SK-N-MC (cell line): ENCODE measurements around the gene LYSMD4.
"Not testable (repeated sequence)": the region's sequence is repeated elsewhere in the genome, so short reads cannot be mapped to it uniquely, and the experiment has no call there.

Experiments
- DNase-seq: peaks from one replicate; pipeline ENCODE4 v3.0.0-alpha.2; 2011; ENCODE audit warnings: low read depth, low spot score
- H3K27ac ChIP-seq: fragments of 200-600 bp; sonication (generic); 2 replicates; pipeline ENCODE4 v1.5.1; 2016; ENCODE audit warnings: mixed run types
- H3K36me3 ChIP-seq: fragments of 200-600 bp; sonication (generic); 2 replicates; pipeline ENCODE4 v1.6.1; 2017; ENCODE audit warnings: antibody characterized with exemption, low read length, mixed read lengths; ENCODE audit not compliant: insufficient read depth
- H3K4me3 ChIP-seq: fragments of 200-600 bp; sonication (generic); 2 replicates; pipeline ENCODE4 v1.5.1; 2016
- H3K9ac ChIP-seq: fragments of 200-600 bp; sonication (generic); 2 replicates; pipeline ENCODE4 v1.8.0; 2017; ENCODE audit warnings: mixed run types, mixed read lengths; ENCODE audit not compliant: insufficient read length
- H3K9me3 ChIP-seq: fragments of 200-600 bp; sonication (generic); 2 replicates; pipeline ENCODE4 v1.6.1; 2017; ENCODE audit warnings: low read depth, mild to moderate bottlenecking, antibody characterized with exemption, low read length, moderate library complexity, mixed read lengths
- EZH2 ChIP-seq: fragments of 200-600 bp; sonication (generic); IDR thresholded peaks from one replicate; pipeline ENCODE4 v1.6.1; 2017; ENCODE audit warnings: antibody characterized with exemption
- FOXP2 ChIP-seq: optimal IDR thresholded peaks from 2 replicates; pipeline ENCODE3; 2011; ENCODE audit warnings: mild to moderate bottlenecking, moderate library complexity; ENCODE audit not compliant: insufficient read depth; ENCODE audit errors: extremely low read length, control extremely low read depth
- POLR2AphosphoS5 ChIP-seq: IDR thresholded peaks from 2 replicates; pipeline ENCODE4 v1.6.1; 2012; ENCODE audit warnings: mild to moderate bottlenecking, low read depth, low read length, borderline replicate concordance

Gene LYSMD4

GRCh38 chr15:99733268-99734039 lies at the start of gene LYSMD4:
LYSMD4 (minus strand) TSS chr15:99733437; CDS start chr15:99731999, 1,438 bp downstream.
- peak within 1 kb of the TSS; percentile 89 for H3K9ac ChIP-seq
- peak within 1 kb of the TSS; percentile 86 for H3K4me3 ChIP-seq
- no peaks in the 10 kb centered on the region for H3K9me3 ChIP-seq
- peak; percentile 56 for DNase-seq
- TF ChIP-seq POLR2AphosphoS5 (peak; percentile 88), FOXP2 (no peak)
- peak within 1 kb of the TSS; percentile 77 for H3K27ac ChIP-seq
- H3K36me3 ChIP-seq: no peaks in the 10 kb centered on the region

GRCh38 chr15:99782029-99782428 lies 48.8 kb upstream of the LYSMD4 start:
- not testable (repeated sequence) for H3K9me3 ChIP-seq, H3K9ac ChIP-seq, H3K4me3 ChIP-seq, H3K27ac ChIP-seq, DNase-seq, H3K36me3 ChIP-seq

- no peak overlapping the region for H3K4me3 ChIP-seq
- H3K27ac ChIP-seq: no peak overlapping the region
- no peak for TF ChIP-seq POLR2AphosphoS5
- TF ChIP-seq EZH2: no peak
- TF ChIP-seq FOXP2: no peak
- no peak for DNase-seq
- no peaks in the 10 kb centered on the region for H3K9me3 ChIP-seq
- H3K9ac ChIP-seq: no peak overlapping the region
- H3K36me3 ChIP-seq: no peaks in the 10 kb centered on the region
These were observed 43.9 kb upstream of the LYSMD4 start for GRCh38 chr15:99777144-99777543.

- no peaks in the 10 kb centered on the region for H3K36me3 ChIP-seq
- DNase-seq: no peak
- no peak overlapping the region for H3K27ac ChIP-seq
- H3K9ac ChIP-seq: no peak overlapping the region
- H3K4me3 ChIP-seq: no peak overlapping the region
- no peaks in the 10 kb centered on the region for H3K9me3 ChIP-seq
- TF ChIP-seq EZH2 (no peak), FOXP2 (no peak), POLR2AphosphoS5 (no peak)
These were observed 31.3 kb upstream of the LYSMD4 start for GRCh38 chr15:99764522-99764921.

GRCh38 chr15:99763827-99764226 lies 30.6 kb upstream of the LYSMD4 start:
- no peaks in the 10 kb centered on the region for H3K9me3 ChIP-seq
- TF ChIP-seq EZH2: no peak
- no peak overlapping the region for H3K27ac ChIP-seq
- peak overlapping the region; percentile 2 for H3K9ac ChIP-seq
- H3K36me3 ChIP-seq: no peaks in the 10 kb centered on the region
- DNase-seq: no peak
- no peak overlapping the region for H3K4me3 ChIP-seq

- Histone ChIP-seq H3K9ac (no peak overlapping the region), H3K4me3 (no peak overlapping the region)
- DNase-seq: no peak
These were observed 29.1 kb upstream of the LYSMD4 start for GRCh38 chr15:99762288-99762687.

GRCh38 chr15:99755692-99756409 lies 22.6 kb upstream of the LYSMD4 start:
- DNase-seq: peak; percentile 37
- TF ChIP-seq EZH2: no peak
- TF ChIP-seq FOXP2: no peak
- TF ChIP-seq POLR2AphosphoS5: no peak
- no peak overlapping the region for H3K27ac ChIP-seq
- no peak overlapping the region for H3K9ac ChIP-seq
- no peaks in the 10 kb centered on the region for H3K36me3 ChIP-seq
- no peaks in the 10 kb centered on the region for H3K9me3 ChIP-seq
- no peak overlapping the region for H3K4me3 ChIP-seq

More at GRCh38 chr15:99762288-99762687, 29.1 kb upstream of the LYSMD4 start:
- Histone ChIP-seq H3K27ac (no peak overlapping the region), H3K36me3 (no peaks in the 10 kb centered on the region), H3K9me3 (no peaks in the 10 kb centered on the region)
- TF ChIP-seq EZH2: no peak
- TF ChIP-seq FOXP2: no peak
- no peak for TF ChIP-seq POLR2AphosphoS5

- no peak overlapping the region for H3K4me3 ChIP-seq
- H3K36me3 ChIP-seq: no peaks in the 10 kb centered on the region
- H3K9ac ChIP-seq: no peak overlapping the region
- DNase-seq: no peak
- no peak overlapping the region for H3K27ac ChIP-seq
- no peak for TF ChIP-seq FOXP2
- no peak for TF ChIP-seq EZH2
- no peak for TF ChIP-seq POLR2AphosphoS5
- no peaks in the 10 kb centered on the region for H3K9me3 ChIP-seq
These were observed 19.8 kb upstream of the LYSMD4 start for GRCh38 chr15:99753066-99753465.

- H3K4me3 ChIP-seq: no peak overlapping the region
- H3K36me3 ChIP-seq: no peaks in the 10 kb centered on the region
These were observed 19.3 kb upstream of the LYSMD4 start for GRCh38 chr15:99752556-99752955.

GRCh38 chr15:99750326-99750725 lies 17.1 kb upstream of the LYSMD4 start:
- not testable (repeated sequence) for H3K36me3 ChIP-seq, H3K9me3 ChIP-seq, H3K9ac ChIP-seq, DNase-seq, H3K4me3 ChIP-seq, H3K27ac ChIP-seq

More at GRCh38 chr15:99752556-99752955, 19.3 kb upstream of the LYSMD4 start:
- Histone ChIP-seq H3K9me3 (no peaks in the 10 kb centered on the region), H3K9ac (no peak overlapping the region), H3K27ac (no peak overlapping the region)
- DNase-seq: no peak
- TF ChIP-seq EZH2 (no peak), POLR2AphosphoS5 (no peak), FOXP2 (no peak)
